Measurements from ENCODE around the gene GTF2A2. TPM values are rescaled to one million over a fixed set of nuclear protein-coding genes. Genes with fewer than 3 reads are reported as not detected.

The GTF2A2 gene
- total RNA-seq, 5 donors from 2014 or later (not counting 1 experiment from before 2014, with no cell fraction given) = 44.1 to 70.6 (median 53.3) TPM

- no peaks in the 10 kb centered on the region for H3K9me3 ChIP-seq
- H3K4me1 ChIP-seq (ENCODE audit: control insufficient read depth in 1 of 2, extremely low read depth in 1 of 2, insufficient read depth in 2 of 2, low read length in 2 of 2) = no peaks in the 10 kb centered on the region
- ATAC-seq (replicated peaks in 1 of 4) (peak in 1 of 4 experiments; percentile 43), DNase-seq (peak in 7 of 35 experiments; percentile 3 to 20 (median 6))
- POLR2A ChIA-PET = interaction anchor here in 1 of 2 donors (0.7 kb wide), 1 partner anchor 8 kb away, joined by 3 read pairs; no protein-coding TSS in a partner anchor
- H3K4me3 ChIP-seq (ENCODE audit: control insufficient read depth in 1 of 2, extremely low read depth in 1 of 2, low read length in 1 of 2) = no peak overlapping the region
- H3K27ac ChIP-seq (ENCODE audit: low read length) = no peak overlapping the region
- H3K27ac Mint-ChIP-seq = no peak overlapping the region
- no peaks in the 10 kb centered on the region for H3K36me3 ChIP-seq (ENCODE audit: control insufficient read depth in 2 of 2, extremely low read depth in 1 of 2, insufficient read depth in 1 of 2, low read length in 1 of 2)
- H3K4me3 Mint-ChIP-seq = no peak overlapping the region
- peaks cover 4 to 17% of the 10 kb centered on the region in 2 donors for H3K27me3 Mint-ChIP-seq
- CTCF ChIA-PET = no interaction called here
- H3K4me1 Mint-ChIP-seq = no peaks in the 10 kb centered on the region
- 0% methylated on average over 2 of the region's 6 CpGs for WGBS (ENCODE audit: insufficient coverage)
- no peaks in the 10 kb centered on the region for H3K9me3 Mint-ChIP-seq
- peaks cover 0 to 19% of the 10 kb centered on the region in 2 experiments for H3K27me3 ChIP-seq (replicated peaks in 1 of 2; ENCODE audit: control insufficient read depth in 2 of 2, extremely low read depth in 1 of 2, insufficient read depth in 2 of 2, low read length in 1 of 2)
- H3K36me3 Mint-ChIP-seq = no peaks in the 10 kb centered on the region
Observed at GRCh38 chr15:59622289-59622688, 35.0 kb downstream of the GTF2A2 start.

GRCh38 chr15:59618406-59618805, 38.9 kb downstream of the GTF2A2 start:
- Mint-ChIP-seq H3K27me3 (peaks cover 10 to 28% of the 10 kb centered on the region in 2 donors), H3K4me3 (no peak overlapping the region), H3K36me3 (no peaks in the 10 kb centered on the region), H3K27ac (no peak overlapping the region), H3K4me1 (peaks cover 4 to 10% (median 5%) of the 10 kb centered on the region in 3 donors), H3K9me3 (peaks cover 0 to 4% (median 0%) of the 10 kb centered on the region in 3 donors)
- Histone ChIP-seq H3K27me3 (replicated peaks in 1 of 2; ENCODE audit: control insufficient read depth in 2 of 2, extremely low read depth in 1 of 2, insufficient read depth in 2 of 2, low read length in 1 of 2) (peaks cover 0 to 27% of the 10 kb centered on the region in 2 experiments), H3K36me3 (ENCODE audit: control insufficient read depth in 2 of 2, extremely low read depth in 1 of 2, insufficient read depth in 1 of 2, low read length in 1 of 2) (no peaks in the 10 kb centered on the region), H3K9me3 (no peaks in the 10 kb centered on the region), H3K27ac (ENCODE audit: low read length) (no peak overlapping the region), H3K4me1 (ENCODE audit: control insufficient read depth in 1 of 2, extremely low read depth in 1 of 2, insufficient read depth in 2 of 2, low read length in 2 of 2) (no peaks in the 10 kb centered on the region), H3K4me3 (ENCODE audit: control insufficient read depth in 1 of 2, extremely low read depth in 1 of 2, low read length in 1 of 2) (no peak overlapping the region)
- ChIA-PET CTCF (no interaction called here), POLR2A (no interaction called here)
- DNase-seq (no peak), ATAC-seq (replicated peaks in 1 of 4) (no peak)
- WGBS (ENCODE audit: insufficient coverage) = 74% methylated on average over 2 of the region's 4 CpGs

- no peak overlapping the region for H3K4me3 Mint-ChIP-seq
- no peaks in the 10 kb centered on the region for H3K36me3 ChIP-seq (ENCODE audit: control insufficient read depth in 2 of 2, extremely low read depth in 1 of 2, insufficient read depth in 1 of 2, low read length in 1 of 2)
- no peak overlapping the region for H3K4me3 ChIP-seq (ENCODE audit: control insufficient read depth in 1 of 2, extremely low read depth in 1 of 2, low read length in 1 of 2)
- POLR2A ChIA-PET = no interaction called here
- no peak overlapping the region for H3K27ac Mint-ChIP-seq
- H3K27ac ChIP-seq (ENCODE audit: low read length) = no peak overlapping the region
- peaks cover 0 to 21% of the 10 kb centered on the region in 2 experiments for H3K27me3 ChIP-seq (replicated peaks in 1 of 2; ENCODE audit: control insufficient read depth in 2 of 2, extremely low read depth in 1 of 2, insufficient read depth in 2 of 2, low read length in 1 of 2)
- peaks cover 0 to 4% (median 0%) of the 10 kb centered on the region in 3 donors for H3K9me3 Mint-ChIP-seq
- no peaks in the 10 kb centered on the region for H3K36me3 Mint-ChIP-seq
- H3K27me3 Mint-ChIP-seq = peaks cover 23 to 26% of the 10 kb centered on the region in 2 donors
- CTCF ChIA-PET = interaction anchor here in 1 of 2 donors (0.7 kb wide), 1 partner anchor 268 kb away, joined by 3 read pairs; no protein-coding TSS in a partner anchor
- peaks cover 4 to 14% (median 5%) of the 10 kb centered on the region in 3 donors for H3K4me1 Mint-ChIP-seq
- 96% methylated on average over 3 of the region's 3 CpGs for WGBS (ENCODE audit: insufficient coverage)
- DNase-seq (no peak), ATAC-seq (replicated peaks in 1 of 4) (no peak)
- no peaks in the 10 kb centered on the region for H3K9me3 ChIP-seq
- no peaks in the 10 kb centered on the region for H3K4me1 ChIP-seq (ENCODE audit: control insufficient read depth in 1 of 2, extremely low read depth in 1 of 2, insufficient read depth in 2 of 2, low read length in 2 of 2)
Observed at GRCh38 chr15:59616379-59616778, 40.9 kb downstream of the GTF2A2 start.

GRCh38 chr15:59615661-59616060, 41.7 kb downstream of the GTF2A2 start:
- POLR2A ChIA-PET = no interaction called here
- Mint-ChIP-seq H3K36me3 (no peaks in the 10 kb centered on the region), H3K27me3 (peaks cover 23 to 26% of the 10 kb centered on the region in 2 donors), H3K4me1 (peaks cover 4 to 19% (median 7%) of the 10 kb centered on the region in 3 donors), H3K27ac (no peak overlapping the region), H3K4me3 (no peak overlapping the region), H3K9me3 (peaks cover 0 to 7% (median 0%) of the 10 kb centered on the region in 3 donors)
- CTCF ChIA-PET = no interaction called here
- no peak overlapping the region for H3K4me3 ChIP-seq (ENCODE audit: control insufficient read depth in 1 of 2, extremely low read depth in 1 of 2, low read length in 1 of 2)
- no peaks in the 10 kb centered on the region for H3K4me1 ChIP-seq (ENCODE audit: control insufficient read depth in 1 of 2, extremely low read depth in 1 of 2, insufficient read depth in 2 of 2, low read length in 2 of 2)
- no peaks in the 10 kb centered on the region for H3K9me3 ChIP-seq
- no peak overlapping the region for H3K27ac ChIP-seq (ENCODE audit: low read length)
- no peak for ATAC-seq (replicated peaks in 1 of 4)
- peaks cover 0 to 21% of the 10 kb centered on the region in 2 experiments for H3K27me3 ChIP-seq (replicated peaks in 1 of 2; ENCODE audit: control insufficient read depth in 2 of 2, extremely low read depth in 1 of 2, insufficient read depth in 2 of 2, low read length in 1 of 2)
- WGBS (ENCODE audit: insufficient coverage) = 100% methylated on average over 1 of the region's 5 CpGs
- H3K36me3 ChIP-seq (ENCODE audit: control insufficient read depth in 2 of 2, extremely low read depth in 1 of 2, insufficient read depth in 1 of 2, low read length in 1 of 2) = no peaks in the 10 kb centered on the region
- no peak for DNase-seq

- peaks cover 0 to 10% (median 0%) of the 10 kb centered on the region in 3 donors for H3K9me3 Mint-ChIP-seq
- no peak overlapping the region for H3K4me3 Mint-ChIP-seq
- WGBS (ENCODE audit: insufficient coverage) = no CpG with 5 or more reads among the region's 7 CpGs
- Histone ChIP-seq H3K4me1 (ENCODE audit: control insufficient read depth in 1 of 2, extremely low read depth in 1 of 2, insufficient read depth in 2 of 2, low read length in 2 of 2) (no peaks in the 10 kb centered on the region), H3K9me3 (no peaks in the 10 kb centered on the region), H3K4me3 (ENCODE audit: control insufficient read depth in 1 of 2, extremely low read depth in 1 of 2, low read length in 1 of 2) (no peak overlapping the region), H3K27ac (ENCODE audit: low read length) (no peak overlapping the region), H3K36me3 (ENCODE audit: control insufficient read depth in 2 of 2, extremely low read depth in 1 of 2, insufficient read depth in 1 of 2, low read length in 1 of 2) (no peaks in the 10 kb centered on the region), H3K27me3 (replicated peaks in 1 of 2; ENCODE audit: control insufficient read depth in 2 of 2, extremely low read depth in 1 of 2, insufficient read depth in 2 of 2, low read length in 1 of 2) (peaks cover 0 to 20% of the 10 kb centered on the region in 2 experiments)
- H3K27ac Mint-ChIP-seq = no peak overlapping the region
- peaks cover 4 to 19% (median 7%) of the 10 kb centered on the region in 3 donors for H3K4me1 Mint-ChIP-seq
- DNase-seq (no peak), ATAC-seq (replicated peaks in 1 of 4) (no peak)
- peaks cover 19 to 21% of the 10 kb centered on the region in 2 donors for H3K27me3 Mint-ChIP-seq
- ChIA-PET CTCF (no interaction called here), POLR2A (no interaction called here)
- no peaks in the 10 kb centered on the region for H3K36me3 Mint-ChIP-seq
Observed at GRCh38 chr15:59614153-59614552, 43.2 kb downstream of the GTF2A2 start.

GRCh38 chr15:59611276-59612260, 45.7 kb downstream of the GTF2A2 start, which contains the start of gene GCNT3:
Gene GCNT3, plus strand, starts transcription at chr15:59611783. Its CDS starts 6,456 bp downstream, at chr15:59618239.
- DNase-seq (no peak), ATAC-seq (replicated peaks in 1 of 4) (no peak)
- H3K4me1 ChIP-seq (ENCODE audit: control insufficient read depth in 1 of 2, extremely low read depth in 1 of 2, insufficient read depth in 2 of 2, low read length in 2 of 2) = no peaks in the 10 kb centered on the region
- WGBS (ENCODE audit: insufficient coverage) = 82% methylated on average over 4 of the region's 8 CpGs
- H3K27ac ChIP-seq (ENCODE audit: low read length) = no peak within 1 kb of the TSS
- Mint-ChIP-seq H3K27ac (no peak within 1 kb of the TSS), H3K36me3 (no peaks in the 10 kb centered on the region), H3K27me3 (peaks cover 13 to 26% of the 10 kb centered on the region in 2 donors), H3K9me3 (peaks cover 0 to 10% (median 0%) of the 10 kb centered on the region in 3 donors), H3K4me1 (peaks cover 4 to 19% (median 7%) of the 10 kb centered on the region in 3 donors), H3K4me3 (no peak within 1 kb of the TSS)
- no peaks in the 10 kb centered on the region for H3K36me3 ChIP-seq (ENCODE audit: control insufficient read depth in 2 of 2, extremely low read depth in 1 of 2, insufficient read depth in 1 of 2, low read length in 1 of 2)
- peaks cover 0 to 24% of the 10 kb centered on the region in 2 experiments for H3K27me3 ChIP-seq (replicated peaks in 1 of 2; ENCODE audit: control insufficient read depth in 2 of 2, extremely low read depth in 1 of 2, insufficient read depth in 2 of 2, low read length in 1 of 2)
- ChIA-PET POLR2A (interaction anchor here in 1 of 2 donors (0.6 kb wide), 1 partner anchor 34 kb away, joined by 3 read pairs; no protein-coding TSS in a partner anchor), CTCF (interaction anchor here (0.5 to 0.6 kb wide), 2 partner anchors 619 to 932 kb away, joined by 4 read pairs; no protein-coding TSS in a partner anchor)
- no peaks in the 10 kb centered on the region for H3K9me3 ChIP-seq
- H3K4me3 ChIP-seq (ENCODE audit: control insufficient read depth in 1 of 2, extremely low read depth in 1 of 2, low read length in 1 of 2) = no peak within 1 kb of the TSS

Measured in T-cell (primary cell).